Peyer's patch (tissue), 4 donors: ENCODE measurements around the gene NLGN1.

Experiments
- POLR2A ChIP-seq, 2 donors: fragments of 450-650 bp; IDR thresholded peaks; one replicate each; pipeline ENCODE4 v1.5.1; 2017; ENCODE audit warnings: antibody characterized with exemption in 2 of 2, mild to moderate bottlenecking in 2 of 2, moderate library complexity in 2 of 2
- TF ChIP-seq, protein P1 (sequence below), 6 experiments: fragments of 450-650 bp in 4 of 6; fragments of 200-600 bp in 2 of 6; sonication (generic) in 1 of 6; IDR thresholded peaks; one replicate each; pipeline ENCODE4 v1.5.1; 2017 to 2019; ENCODE audit warnings: antibody characterized with exemption in 6 of 6, mild to moderate bottlenecking in 3 of 6, moderate library complexity in 1 of 6

GRCh38 chr3:174280186-174280585, 882.6 kb downstream of the NLGN1 start:
- TF ChIP-seq POLR2A (IDR thresholded peaks at IDR 0.05), result no peak
- TF ChIP-seq, protein P1, sequence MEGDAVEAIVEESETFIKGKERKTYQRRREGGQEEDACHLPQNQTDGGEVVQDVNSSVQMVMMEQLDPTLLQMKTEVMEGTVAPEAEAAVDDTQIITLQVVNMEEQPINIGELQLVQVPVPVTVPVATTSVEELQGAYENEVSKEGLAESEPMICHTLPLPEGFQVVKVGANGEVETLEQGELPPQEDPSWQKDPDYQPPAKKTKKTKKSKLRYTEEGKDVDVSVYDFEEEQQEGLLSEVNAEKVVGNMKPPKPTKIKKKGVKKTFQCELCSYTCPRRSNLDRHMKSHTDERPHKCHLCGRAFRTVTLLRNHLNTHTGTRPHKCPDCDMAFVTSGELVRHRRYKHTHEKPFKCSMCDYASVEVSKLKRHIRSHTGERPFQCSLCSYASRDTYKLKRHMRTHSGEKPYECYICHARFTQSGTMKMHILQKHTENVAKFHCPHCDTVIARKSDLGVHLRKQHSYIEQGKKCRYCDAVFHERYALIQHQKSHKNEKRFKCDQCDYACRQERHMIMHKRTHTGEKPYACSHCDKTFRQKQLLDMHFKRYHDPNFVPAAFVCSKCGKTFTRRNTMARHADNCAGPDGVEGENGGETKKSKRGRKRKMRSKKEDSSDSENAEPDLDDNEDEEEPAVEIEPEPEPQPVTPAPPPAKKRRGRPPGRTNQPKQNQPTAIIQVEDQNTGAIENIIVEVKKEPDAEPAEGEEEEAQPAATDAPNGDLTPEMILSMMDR (IDR thresholded peaks at IDR 0.05), result no peak
